Activated B cell treated with CpG ODN at 0.5 μM for 24 hours (primary cell): ENCODE data around the gene COL13A1. TPM values are rescaled to one million over a fixed set of nuclear protein-coding genes. Genes with fewer than 3 reads are reported as not detected.

Experiments
- ATAC-seq: fragments of 200-7000 bp; cut with Tn5 transposase; one replicate; pipeline ENCODE4 v1.10.0; 2021; ENCODE audit warnings: low read depth, mild to moderate bottlenecking, moderate library complexity
- CTCF ChIA-PET: fragments of 350-600 bp; sonication (Branson Sonifier 250); formaldehyde crosslinking; loops from one replicate; lab custom pipeline; 2021; ENCODE audit warnings: antibody characterized with exemption; lab: Charles Lee
- POLR2A ChIA-PET: fragments of 350-600 bp; sonication (Branson Sonifier 250); formaldehyde crosslinking; loops from one replicate; lab custom pipeline; 2021; ENCODE audit warnings: antibody characterized with exemption; lab: Charles Lee
- DNase-seq: peaks from one replicate; pipeline ENCODE4 v3.0.0; 2022
- H3K27ac Mint-ChIP-seq: one replicate; pipeline ENCODE4 v1.8.0; 2020; ENCODE audit warnings: mixed read lengths
- H3K27me3 Mint-ChIP-seq: one replicate; pipeline ENCODE4 v1.8.0; 2021; ENCODE audit warnings: mixed read lengths
- H3K36me3 Mint-ChIP-seq: one replicate; pipeline ENCODE4 v1.8.0; 2021; ENCODE audit warnings: low read depth, mixed read lengths
- H3K4me1 Mint-ChIP-seq: one replicate; pipeline ENCODE4 v1.8.0; 2021; ENCODE audit warnings: mixed read lengths
- H3K4me3 Mint-ChIP-seq: one replicate; pipeline ENCODE4 v1.8.0; 2020; ENCODE audit warnings: mild to moderate bottlenecking, mixed read lengths
- H3K9me3 Mint-ChIP-seq: one replicate; pipeline ENCODE4 v1.8.0; 2020; ENCODE audit warnings: mixed read lengths
- intact Hi-C: fragments of 100-400 bp; cut with micrococcal nuclease; formaldehyde crosslinking; loops from one replicate; pipeline ENCODE4 v1.15.1; 2024
- total RNA-seq: library from RNA; stranded (reverse); gene quantifications from 2 replicates; pipeline ENCODE4 v1.2.3, GENCODE V29; 2022
- TF ChIP-seq, protein P1 (sequence below): fragments of 200-600 bp; IDR thresholded peaks from one replicate; pipeline ENCODE4 v1.8.0; 2022; ENCODE audit warnings: antibody characterized with exemption, mild to moderate bottlenecking

COL13A1 gene
- total RNA-seq, 1 donor from 2014 or later, result not detected

DNA sequence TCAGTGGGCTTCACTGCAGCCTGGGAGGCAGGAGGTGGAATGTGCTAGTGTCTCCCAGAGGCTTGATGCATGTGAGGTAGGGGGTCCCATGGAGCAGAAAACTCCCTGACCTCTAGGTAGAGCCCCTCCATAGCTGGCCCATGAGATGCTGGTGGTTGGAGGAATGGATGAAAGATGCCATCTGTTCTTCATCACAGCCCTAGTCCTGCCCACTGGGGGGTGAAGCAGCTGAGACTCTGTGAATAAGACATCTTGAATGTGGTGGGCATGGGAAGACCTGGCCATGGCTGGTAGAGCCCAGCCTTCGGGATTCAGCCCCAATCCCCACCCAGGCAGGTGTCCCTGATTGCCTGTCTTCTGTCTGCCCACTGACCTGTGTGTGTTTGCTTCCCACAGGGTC is 92.5 kb downstream of the COL13A1 start:
- no peak overlapping the region for H3K4me3 Mint-ChIP-seq
- DNase-seq, result no peak
- POLR2A ChIA-PET, result no interaction called here
- H3K27ac Mint-ChIP-seq, result no peak overlapping the region
- intact Hi-C loops, result no loop called here
- CTCF ChIA-PET, result no interaction called here
- no peaks in the 10 kb centered on the region for H3K36me3 Mint-ChIP-seq
- no peaks in the 10 kb centered on the region for H3K9me3 Mint-ChIP-seq
- peaks cover 6% of the 10 kb centered on the region for H3K27me3 Mint-ChIP-seq
- TF ChIP-seq, protein P1, sequence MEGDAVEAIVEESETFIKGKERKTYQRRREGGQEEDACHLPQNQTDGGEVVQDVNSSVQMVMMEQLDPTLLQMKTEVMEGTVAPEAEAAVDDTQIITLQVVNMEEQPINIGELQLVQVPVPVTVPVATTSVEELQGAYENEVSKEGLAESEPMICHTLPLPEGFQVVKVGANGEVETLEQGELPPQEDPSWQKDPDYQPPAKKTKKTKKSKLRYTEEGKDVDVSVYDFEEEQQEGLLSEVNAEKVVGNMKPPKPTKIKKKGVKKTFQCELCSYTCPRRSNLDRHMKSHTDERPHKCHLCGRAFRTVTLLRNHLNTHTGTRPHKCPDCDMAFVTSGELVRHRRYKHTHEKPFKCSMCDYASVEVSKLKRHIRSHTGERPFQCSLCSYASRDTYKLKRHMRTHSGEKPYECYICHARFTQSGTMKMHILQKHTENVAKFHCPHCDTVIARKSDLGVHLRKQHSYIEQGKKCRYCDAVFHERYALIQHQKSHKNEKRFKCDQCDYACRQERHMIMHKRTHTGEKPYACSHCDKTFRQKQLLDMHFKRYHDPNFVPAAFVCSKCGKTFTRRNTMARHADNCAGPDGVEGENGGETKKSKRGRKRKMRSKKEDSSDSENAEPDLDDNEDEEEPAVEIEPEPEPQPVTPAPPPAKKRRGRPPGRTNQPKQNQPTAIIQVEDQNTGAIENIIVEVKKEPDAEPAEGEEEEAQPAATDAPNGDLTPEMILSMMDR, result no peak
- no peak for ATAC-seq
- no peaks in the 10 kb centered on the region for H3K4me1 Mint-ChIP-seq

GRCh38 chr10:69895759-69896158 is 94.1 kb downstream of the COL13A1 start:
- ChIA-PET POLR2A (no interaction called here), CTCF (no interaction called here)
- H3K4me3 Mint-ChIP-seq, result no peak overlapping the region
- no peaks in the 10 kb centered on the region for H3K36me3 Mint-ChIP-seq
- intact Hi-C loops, result no loop called here
- DNase-seq (no peak), ATAC-seq (no peak)
- no peak overlapping the region for H3K27ac Mint-ChIP-seq
- TF ChIP-seq, protein P1, result no peak
- H3K4me1 Mint-ChIP-seq, result no peaks in the 10 kb centered on the region
- H3K27me3 Mint-ChIP-seq, result peaks cover 6% of the 10 kb centered on the region
- no peaks in the 10 kb centered on the region for H3K9me3 Mint-ChIP-seq

DNA sequence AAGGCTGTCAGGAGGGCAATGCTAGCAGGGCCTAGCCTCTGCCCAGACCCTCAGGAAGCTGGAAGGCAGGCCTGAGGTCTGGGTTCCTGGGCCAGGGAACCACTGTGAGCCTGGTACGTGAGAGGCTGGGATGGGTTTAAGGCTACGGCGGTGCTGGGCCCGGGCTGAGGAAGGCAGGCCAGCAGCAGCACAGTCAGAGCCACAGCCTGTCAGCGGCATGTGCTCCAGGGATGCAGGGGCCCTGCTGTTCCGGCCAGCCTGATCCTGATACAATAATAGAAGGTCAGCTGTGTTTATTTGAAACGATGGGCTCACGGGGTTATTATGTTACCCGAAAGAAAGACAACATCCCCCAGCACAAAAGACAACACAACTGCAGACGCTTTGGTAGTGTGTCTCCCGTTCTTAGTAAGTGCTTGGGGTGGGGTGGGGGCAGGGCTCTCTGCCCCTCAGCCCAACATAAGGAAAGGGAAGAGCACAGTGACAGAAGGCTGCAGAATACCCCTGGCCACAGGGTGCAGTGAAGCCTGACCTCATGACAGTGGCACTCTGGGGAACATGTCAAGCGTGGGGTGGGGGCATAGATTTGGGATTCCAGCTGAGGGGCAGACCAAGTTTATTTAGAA is 95.0 kb downstream of the COL13A1 start:
- Mint-ChIP-seq H3K4me3 (no peak overlapping the region), H3K36me3 (no peaks in the 10 kb centered on the region), H3K4me1 (no peaks in the 10 kb centered on the region), H3K27me3 (peaks cover 6% of the 10 kb centered on the region), H3K9me3 (no peaks in the 10 kb centered on the region), H3K27ac (no peak overlapping the region)
- no peak for DNase-seq
- ChIA-PET CTCF (no interaction called here), POLR2A (no interaction called here)
- no peak for ATAC-seq
- TF ChIP-seq, protein P1, result no peak
- intact Hi-C loops, result no loop called here

- ChIA-PET POLR2A (no interaction called here), CTCF (no interaction called here)
- Mint-ChIP-seq H3K27ac (no peak overlapping the region), H3K36me3 (no peaks in the 10 kb centered on the region), H3K4me3 (no peak overlapping the region), H3K4me1 (no peaks in the 10 kb centered on the region), H3K27me3 (peaks cover 2% of the 10 kb centered on the region), H3K9me3 (no peaks in the 10 kb centered on the region)
- ATAC-seq (no peak), DNase-seq (no peak)
- intact Hi-C loops, result no loop called here
- TF ChIP-seq, protein P1, result no peak
Observed at GRCh38 chr10:69897432-69897831, 95.7 kb downstream of the COL13A1 start.

DNA sequence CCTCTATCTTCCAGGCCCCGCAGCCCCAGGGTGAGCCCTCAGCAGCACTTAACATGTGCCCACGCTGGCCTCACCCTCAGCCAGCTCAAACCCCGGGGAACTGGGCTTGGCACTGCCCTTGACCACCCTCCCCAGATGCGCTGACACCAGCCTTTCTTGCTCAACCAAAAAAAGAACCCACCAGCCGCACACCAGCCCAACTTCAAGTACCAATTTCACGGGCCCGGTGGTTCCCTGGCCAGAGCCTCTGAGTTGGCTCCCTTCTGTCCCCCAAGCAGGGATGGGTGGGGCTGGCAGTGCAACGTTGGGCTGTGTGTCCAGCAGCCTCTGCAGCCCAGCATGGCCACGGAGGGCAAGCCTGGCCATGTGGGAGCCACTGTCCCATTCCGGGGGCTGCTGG is 96.3 kb downstream of the COL13A1 start:
- CTCF ChIA-PET, result no interaction called here
- no peaks in the 10 kb centered on the region for H3K9me3 Mint-ChIP-seq
- no peak overlapping the region for H3K27ac Mint-ChIP-seq

More for the DNA sequence above, 96.3 kb downstream of the COL13A1 start:
- no peaks in the 10 kb centered on the region for H3K36me3 Mint-ChIP-seq
- peaks cover 2% of the 10 kb centered on the region for H3K27me3 Mint-ChIP-seq
- intact Hi-C loops, result no loop called here
- POLR2A ChIA-PET, result no interaction called here
- H3K4me3 Mint-ChIP-seq, result no peak overlapping the region
- TF ChIP-seq, protein P1, result no peak
- ATAC-seq, result no peak
- H3K4me1 Mint-ChIP-seq, result no peaks in the 10 kb centered on the region
- no peak for DNase-seq
